GM20431 (cell line): Measurements from ENCODE around the gene SMC3.

Source experiments
- in situ Hi-C: fragments of 300-500 bp; cut with MseI, MboI; formaldehyde crosslinking; loops from one replicate; pipeline ENCODE4 v1.15.0; 2020; ENCODE audit warnings: low sequenced_read_pairs; ENCODE audit not compliant: unreplicated experiment

Gene SMC3

DNA sequence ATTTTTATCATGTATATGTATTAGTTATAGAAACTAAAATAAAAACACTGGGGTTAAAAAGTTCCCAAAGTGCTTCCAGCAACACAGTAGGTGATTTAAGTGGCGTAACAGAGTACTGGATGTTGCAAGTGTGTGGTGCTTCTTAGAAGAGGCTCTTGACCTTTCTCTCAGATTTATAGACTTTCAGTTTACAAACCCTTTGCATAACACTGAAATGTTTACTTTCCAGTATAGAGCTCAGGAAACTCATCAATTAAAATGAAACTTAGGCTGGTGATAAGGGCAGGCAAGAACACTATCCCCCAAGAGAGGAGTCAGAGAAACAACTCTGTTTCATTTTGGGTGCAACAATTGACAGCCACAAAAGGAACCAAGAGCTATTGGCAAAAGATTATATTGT is 27.5 kb upstream of the SMC3 start:
- in situ Hi-C loops = loop anchor here (10.0 kb wide), 1 partner anchor 215 kb away; no protein-coding TSS in a partner anchor

GRCh38 chr10:110544958-110545537 is 22.4 kb upstream of the SMC3 start:
- in situ Hi-C loops = loop anchor here (10.0 kb wide), 1 partner anchor 220 kb away; no protein-coding TSS in a partner anchor

- in situ Hi-C loops = loop anchor here (10.0 kb wide), 1 partner anchor 221 kb away; no protein-coding TSS in a partner anchor
Measured at GRCh38 chr10:110546077-110546476, 21.4 kb upstream of the SMC3 start.

GRCh38 chr10:110546499-110547110 is 20.9 kb upstream of the SMC3 start:
- in situ Hi-C loops = loop anchor here (10.0 kb wide), 1 partner anchor 222 kb away; no protein-coding TSS in a partner anchor

GRCh38 chr10:110547139-110547761 is 20.2 kb upstream of the SMC3 start:
- in situ Hi-C loops = loop anchor here (10.0 kb wide), 1 partner anchor 222 kb away; no protein-coding TSS in a partner anchor

- in situ Hi-C loops = loop anchor here (10.0 kb wide), 1 partner anchor 223 kb away; no protein-coding TSS in a partner anchor
Measured at GRCh38 chr10:110548002-110548401, 19.5 kb upstream of the SMC3 start.

GRCh38 chr10:110549211-110549610 is 18.3 kb upstream of the SMC3 start:
- in situ Hi-C loops = loop anchor here (10.0 kb wide), 1 partner anchor 224 kb away; no protein-coding TSS in a partner anchor

- in situ Hi-C loops = no loop called here
Measured at GRCh38 chr10:110553905-110554304, 13.6 kb upstream of the SMC3 start.

GRCh38 chr10:110556296-110556695 is 11.2 kb upstream of the SMC3 start:
- in situ Hi-C loops = no loop called here

- in situ Hi-C loops = no loop called here
Measured at GRCh38 chr10:110556969-110557601, 10.4 kb upstream of the SMC3 start.

DNA sequence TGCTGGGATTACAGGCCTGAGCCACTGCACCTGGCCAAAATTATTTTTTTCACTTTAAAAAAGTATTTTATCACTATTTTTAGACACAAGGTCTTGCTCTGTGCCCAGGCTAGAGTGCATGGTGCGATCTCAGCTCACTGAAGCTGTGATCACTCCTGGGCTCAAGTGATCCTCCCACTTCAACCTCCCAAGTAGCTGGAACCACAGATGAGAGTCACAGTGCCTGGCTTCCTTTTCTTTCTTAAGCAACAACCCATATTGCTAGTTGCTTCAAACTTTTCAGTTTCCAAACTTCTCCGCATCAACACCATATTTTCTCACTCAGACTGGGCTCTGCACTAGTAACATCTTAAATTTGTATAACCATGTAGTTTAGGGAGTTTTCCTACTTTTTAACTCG is 9.5 kb upstream of the SMC3 start:
- in situ Hi-C loops = no loop called here

GRCh38 chr10:110560012-110560411 is 7.5 kb upstream of the SMC3 start:
- in situ Hi-C loops = no loop called here

DNA sequence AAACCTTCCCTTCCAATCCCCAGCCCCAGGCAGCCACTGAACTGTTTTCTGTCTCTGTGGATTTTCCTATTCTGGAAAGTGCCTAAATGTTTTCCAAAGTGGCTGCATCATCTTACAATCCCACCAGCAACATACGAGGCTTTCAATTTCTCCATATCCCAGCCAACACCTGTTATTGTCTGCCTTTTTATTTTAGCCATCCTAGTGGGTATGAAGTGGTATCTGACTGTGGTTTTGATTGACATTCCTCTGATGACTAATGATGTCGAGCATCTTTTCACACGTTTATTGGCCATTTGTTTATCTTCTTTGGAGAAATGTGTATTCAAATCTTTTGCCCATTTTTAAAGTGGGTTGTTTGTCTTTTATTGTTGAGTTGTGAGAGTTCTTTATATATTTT is 6.2 kb upstream of the SMC3 start:
- in situ Hi-C loops = no loop called here

- in situ Hi-C loops = no loop called here
Measured at GRCh38 chr10:110562348-110562747, 5.1 kb upstream of the SMC3 start.

GRCh38 chr10:110563132-110563531 is 4.4 kb upstream of the SMC3 start:
- in situ Hi-C loops = no loop called here

- in situ Hi-C loops = no loop called here
Measured at GRCh38 chr10:110566472-110567200, 859 bp upstream of the SMC3 start.

DNA sequence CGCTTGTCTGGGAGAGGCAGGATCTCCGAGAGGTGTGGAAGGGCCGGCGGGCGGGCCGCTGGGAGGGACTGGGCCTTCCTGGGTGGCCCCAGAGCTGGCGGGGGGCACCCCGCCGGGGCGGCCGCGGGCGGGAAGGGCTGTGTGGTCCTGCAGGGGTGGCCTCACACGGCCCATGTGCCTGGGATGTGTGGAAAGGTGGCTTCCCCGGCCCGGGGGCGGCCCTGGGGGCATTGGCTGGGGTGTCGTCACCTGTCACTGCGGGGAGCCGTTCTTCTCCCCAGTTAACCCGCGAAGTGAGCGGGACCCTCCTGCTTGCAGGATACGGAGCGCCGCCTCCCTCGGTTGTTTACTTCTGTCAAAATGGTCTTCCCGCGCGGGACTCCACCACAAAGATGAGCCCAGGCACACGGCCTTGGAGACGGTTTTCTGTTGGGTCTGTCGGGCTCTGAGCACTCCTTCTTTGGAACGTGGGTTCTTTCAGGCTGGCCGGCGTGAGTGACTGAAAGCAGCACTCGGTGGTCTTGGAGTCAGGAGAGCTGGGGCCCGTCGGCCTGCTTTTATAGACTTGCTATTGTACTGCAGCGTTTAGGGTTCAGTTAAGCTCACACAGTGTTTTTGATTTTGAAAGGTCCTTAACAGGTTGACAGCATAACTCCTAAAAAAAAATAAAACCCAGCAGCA is 700 bp downstream of the SMC3 start:
- in situ Hi-C loops = no loop called here

GRCh38 chr10:110569122-110569521 is 1.6 kb downstream of the SMC3 start:
- in situ Hi-C loops = no loop called here

GRCh38 chr10:110569736-110570135 is 2.2 kb downstream of the SMC3 start:
- in situ Hi-C loops = no loop called here
